NOMO-1 treated with DMSO at 0.1 percent for 48 hours (cell line): ENCODE data around the gene KRT14.
"Not testable (repeated sequence)": the region's sequence is repeated elsewhere in the genome, so short reads cannot be mapped to it uniquely, and the experiment has no call there.

Source experiments
- DNase-seq: peaks from one replicate; lab custom pipeline; 2025; ENCODE audit not compliant: unreplicated experiment; lab: John Stamatoyannopoulos, UW

Gene KRT14

GRCh38 chr17:41623184-41623861 is 36.6 kb upstream of the KRT14 start:
- DNase-seq = not testable (repeated sequence)

- DNase-seq = not testable (repeated sequence)
Observed at GRCh38 chr17:41622340-41623183, 35.9 kb upstream of the KRT14 start.

GRCh38 chr17:41621916-41622315 is 35.2 kb upstream of the KRT14 start:
- no peak for DNase-seq

- DNase-seq = not testable (repeated sequence)
Observed at GRCh38 chr17:41621435-41621817, 34.7 kb upstream of the KRT14 start.

- no peak for DNase-seq
Observed at GRCh38 chr17:41620583-41621434, 34.1 kb upstream of the KRT14 start.

GRCh38 chr17:41619927-41620582 is 33.4 kb upstream of the KRT14 start:
- not testable (repeated sequence) for DNase-seq

- DNase-seq = no peak
Observed at GRCh38 chr17:41619036-41619926, 32.6 kb upstream of the KRT14 start.

GRCh38 chr17:41618341-41619035 is 31.8 kb upstream of the KRT14 start:
- no peak for DNase-seq

- no peak for DNase-seq
Observed at GRCh38 chr17:41617698-41618097, 31.0 kb upstream of the KRT14 start.

- no peak for DNase-seq
Observed at GRCh38 chr17:41617136-41617535, 30.4 kb upstream of the KRT14 start.

GRCh38 chr17:41616486-41616885 is 29.8 kb upstream of the KRT14 start:
- DNase-seq = not testable (repeated sequence)

- no peak for DNase-seq
Observed at GRCh38 chr17:41615454-41615853, 28.8 kb upstream of the KRT14 start.

GRCh38 chr17:41614767-41615166 is 28.1 kb upstream of the KRT14 start:
- not testable (repeated sequence) for DNase-seq

GRCh38 chr17:41614098-41614497 is 27.4 kb upstream of the KRT14 start:
- DNase-seq = no peak

GRCh38 chr17:41613277-41614082 is 26.8 kb upstream of the KRT14 start:
- DNase-seq = no peak

- not testable (repeated sequence) for DNase-seq
Observed at GRCh38 chr17:41612376-41613160, 25.9 kb upstream of the KRT14 start, which contains the start of gene KRT16. TSS of gene KRT16 (minus strand) at chr17:41612767. CDS start at chr17:41612688, 79 bp downstream.

- DNase-seq = no peak
Observed at GRCh38 chr17:41610965-41611640, 24.4 kb upstream of the KRT14 start.
